Peyer's patch (tissue), 4 donors: ENCODE measurements around the gene DPPA5.

ENCODE experiments used
- POLR2A ChIP-seq, 2 donors: fragments of 450-650 bp; IDR thresholded peaks; one replicate each; pipeline ENCODE4 v1.5.1; 2017; ENCODE audit warnings: antibody characterized with exemption in 2 of 2, mild to moderate bottlenecking in 2 of 2, moderate library complexity in 2 of 2
- TF ChIP-seq, protein P1 (sequence below), 6 experiments: fragments of 450-650 bp in 4 of 6; fragments of 200-600 bp in 2 of 6; sonication (generic) in 1 of 6; IDR thresholded peaks; one replicate each; pipeline ENCODE4 v1.5.1; 2017 to 2019; ENCODE audit warnings: antibody characterized with exemption in 6 of 6, mild to moderate bottlenecking in 3 of 6, moderate library complexity in 1 of 6

DNA sequence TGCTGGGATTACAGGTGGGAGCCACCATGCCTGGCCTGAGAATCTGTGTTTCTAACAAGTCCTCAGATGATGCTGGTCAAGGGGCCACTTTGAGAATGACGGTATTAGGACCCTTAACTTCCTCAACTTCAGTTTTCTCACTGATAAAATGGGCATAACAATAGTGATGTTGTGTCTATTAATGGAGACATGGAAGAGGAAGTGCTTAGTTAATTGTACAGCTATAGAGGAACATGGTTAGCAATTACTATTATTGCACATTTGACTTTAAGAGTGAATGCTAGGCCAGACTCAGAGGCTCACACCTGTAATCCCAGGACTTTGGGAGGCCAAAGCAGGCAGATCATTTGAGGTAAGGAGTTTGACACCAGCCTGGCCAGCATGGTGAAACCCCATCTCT is 12.7 kb downstream of the DPPA5 start:
- TF ChIP-seq, protein P1, sequence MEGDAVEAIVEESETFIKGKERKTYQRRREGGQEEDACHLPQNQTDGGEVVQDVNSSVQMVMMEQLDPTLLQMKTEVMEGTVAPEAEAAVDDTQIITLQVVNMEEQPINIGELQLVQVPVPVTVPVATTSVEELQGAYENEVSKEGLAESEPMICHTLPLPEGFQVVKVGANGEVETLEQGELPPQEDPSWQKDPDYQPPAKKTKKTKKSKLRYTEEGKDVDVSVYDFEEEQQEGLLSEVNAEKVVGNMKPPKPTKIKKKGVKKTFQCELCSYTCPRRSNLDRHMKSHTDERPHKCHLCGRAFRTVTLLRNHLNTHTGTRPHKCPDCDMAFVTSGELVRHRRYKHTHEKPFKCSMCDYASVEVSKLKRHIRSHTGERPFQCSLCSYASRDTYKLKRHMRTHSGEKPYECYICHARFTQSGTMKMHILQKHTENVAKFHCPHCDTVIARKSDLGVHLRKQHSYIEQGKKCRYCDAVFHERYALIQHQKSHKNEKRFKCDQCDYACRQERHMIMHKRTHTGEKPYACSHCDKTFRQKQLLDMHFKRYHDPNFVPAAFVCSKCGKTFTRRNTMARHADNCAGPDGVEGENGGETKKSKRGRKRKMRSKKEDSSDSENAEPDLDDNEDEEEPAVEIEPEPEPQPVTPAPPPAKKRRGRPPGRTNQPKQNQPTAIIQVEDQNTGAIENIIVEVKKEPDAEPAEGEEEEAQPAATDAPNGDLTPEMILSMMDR (IDR thresholded peaks at IDR 0.05): no peak
- no peak for TF ChIP-seq POLR2A (IDR thresholded peaks at IDR 0.05)
